GM12872 (cell line): Measurements from ENCODE around the gene GBP7.
A peak's percentile ranks its signal among the peaks of the same experiment; 100 is the strongest.

Experiments
- CTCF ChIP-seq: IDR thresholded peaks from 3 replicates; pipeline ENCODE4 v1.5.1; 2011; ENCODE audit warnings: low read depth, mild to moderate bottlenecking, low read length, moderate library complexity; ENCODE audit not compliant: insufficient read depth

The GBP7 gene

GRCh38 chr1:89167590-89168230, 8.1 kb downstream of the GBP7 start:
- TF ChIP-seq CTCF: no peak

- TF ChIP-seq CTCF: no peak
Observed at GRCh38 chr1:89166705-89167104, 9.1 kb downstream of the GBP7 start.

GRCh38 chr1:89165811-89166210, 10.0 kb downstream of the GBP7 start:
- no peak for TF ChIP-seq CTCF

GRCh38 chr1:89151047-89151446, 24.8 kb downstream of the GBP7 start:
- no peak for TF ChIP-seq CTCF

- no peak for TF ChIP-seq CTCF
Observed at GRCh38 chr1:89149976-89150375, 25.8 kb downstream of the GBP7 start.

- TF ChIP-seq CTCF: 0 out of 3 replicates have a peak, but pooled peaks have one; percentile 9
Observed at GRCh38 chr1:89149229-89149628, 26.6 kb downstream of the GBP7 start.

GRCh38 chr1:89147678-89148658, 27.8 kb downstream of the GBP7 start:
- TF ChIP-seq CTCF: no peak
